HG03521 (cell line): ENCODE results near the gene NOS1AP.

Experiments
- ATAC-seq: cut with Tn5 transposase; IDR thresholded peaks from one replicate; pipeline ENCODE4 v1.9.1; 2021; ENCODE audit warnings: mild to moderate bottlenecking, moderate library complexity; ENCODE audit not compliant: unreplicated experiment

Gene NOS1AP

DNA sequence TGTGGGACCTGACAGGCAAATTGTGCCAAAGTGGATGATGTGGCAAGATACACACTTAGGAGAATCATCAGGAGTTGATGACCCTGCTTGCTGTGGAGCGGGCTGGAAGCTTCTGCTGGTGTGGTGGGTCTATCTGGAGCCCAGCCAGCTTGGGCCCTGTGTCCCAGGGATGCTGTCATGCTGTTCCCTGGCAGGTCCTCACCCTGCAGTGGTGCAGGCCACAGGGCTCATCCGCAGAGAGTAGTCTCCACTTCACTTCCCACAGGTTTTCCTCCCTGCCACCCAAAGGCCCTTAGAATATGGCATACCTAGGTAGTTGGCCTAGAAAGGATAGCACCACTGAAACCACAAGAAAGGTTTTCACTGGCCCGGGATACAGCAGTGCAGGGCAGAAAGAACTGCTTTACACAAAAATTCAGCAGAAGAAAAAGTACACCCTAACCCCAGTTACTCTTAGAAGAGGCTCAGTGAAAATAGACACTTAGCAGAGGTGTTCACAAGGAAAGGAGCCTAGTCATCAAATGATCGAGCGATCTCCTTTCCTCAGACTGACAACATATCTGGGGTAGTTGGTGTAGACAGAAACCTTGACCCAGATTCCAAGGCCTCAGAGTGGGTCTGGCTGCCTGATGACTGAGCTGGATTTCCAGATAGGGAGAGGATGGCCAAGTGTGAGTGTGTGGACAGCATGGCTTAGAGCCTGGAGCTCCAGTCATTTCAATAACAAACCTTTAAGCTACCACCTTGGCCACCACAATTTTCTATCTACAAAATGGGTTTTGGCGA is 310.8 kb downstream of the NOS1AP start:
- ATAC-seq: no peak

DNA sequence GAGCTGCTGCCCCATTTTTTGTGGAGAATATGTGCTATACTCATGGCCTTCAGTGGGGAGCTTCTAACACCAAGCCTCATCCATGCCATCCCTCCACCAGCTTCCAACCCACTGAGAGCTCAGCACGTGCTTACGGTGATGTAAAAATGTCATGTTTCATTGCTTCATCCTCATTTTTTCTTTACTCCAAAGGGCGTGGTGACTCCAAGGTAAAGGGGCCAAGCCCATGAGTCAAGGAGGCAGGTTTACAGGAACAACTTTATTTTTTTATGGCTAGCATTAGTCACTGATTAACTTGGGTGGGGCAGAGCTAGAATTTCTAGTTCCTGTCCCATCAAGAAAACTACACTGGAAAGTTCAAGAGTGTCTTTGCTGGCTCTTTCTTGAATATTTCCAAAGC is 311.9 kb downstream of the NOS1AP start, which contains the start of gene C1orf226:
C1orf226 (plus strand) TSS at position 346 of the 400 bp plus-strand sequence. CDS start 174 bp downstream, outside the sequence.
- no peak for ATAC-seq

DNA sequence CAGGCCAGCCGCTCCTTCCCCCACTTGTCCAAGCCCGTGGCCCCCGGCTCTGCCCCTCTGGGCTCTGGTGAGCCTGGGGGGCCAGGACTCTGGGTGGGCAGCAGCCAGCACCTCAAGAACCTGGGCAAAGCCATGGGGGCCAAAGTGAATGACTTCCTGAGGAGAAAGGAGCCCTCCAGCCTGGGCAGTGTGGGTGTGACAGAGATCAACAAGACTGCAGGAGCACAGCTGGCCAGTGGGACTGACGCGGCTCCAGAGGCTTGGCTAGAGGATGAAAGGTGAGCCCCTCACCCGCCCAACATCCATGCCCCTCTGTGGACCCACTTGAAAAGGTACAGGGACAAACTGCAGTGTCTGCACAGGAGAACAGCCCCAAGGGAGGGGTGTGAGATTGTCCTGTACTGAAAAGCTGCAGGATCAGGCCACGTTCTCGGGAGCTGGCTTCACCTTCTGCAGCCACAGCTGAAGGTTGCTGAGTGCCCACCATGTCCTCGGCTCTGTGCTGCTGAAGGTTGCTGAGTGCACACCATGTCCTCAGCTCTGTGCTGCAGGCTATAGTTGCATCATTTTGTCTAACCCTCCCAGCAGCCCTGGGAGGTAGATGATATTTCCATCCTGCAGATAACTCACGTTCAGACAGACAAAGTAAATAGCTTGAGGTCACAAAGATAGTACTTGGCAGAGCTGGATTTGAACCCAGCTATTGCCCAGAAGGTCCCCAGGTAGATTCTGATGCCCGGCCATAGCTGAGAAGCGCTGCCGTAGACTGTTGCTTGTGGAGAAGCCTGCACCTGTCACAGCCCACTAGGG is 312.7 kb downstream of the NOS1AP start:
- no peak for ATAC-seq

DNA sequence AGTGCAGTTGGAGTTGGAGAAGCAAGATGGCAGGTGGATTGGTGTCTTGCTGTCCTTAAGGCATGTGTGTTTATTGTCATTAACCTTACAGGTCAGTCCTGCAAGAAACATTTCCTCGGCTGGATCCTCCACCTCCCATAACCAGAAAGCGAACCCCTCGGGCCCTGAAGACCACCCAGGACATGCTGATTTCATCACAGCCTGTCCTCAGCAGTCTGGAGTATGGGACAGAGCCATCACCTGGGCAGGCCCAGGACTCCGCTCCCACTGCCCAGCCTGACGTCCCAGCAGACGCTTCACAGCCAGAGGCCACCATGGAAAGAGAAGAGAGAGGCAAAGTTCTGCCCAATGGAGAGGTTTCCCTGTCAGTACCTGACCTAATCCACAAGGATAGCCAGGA is 313.6 kb downstream of the NOS1AP start:
- no peak for ATAC-seq

DNA sequence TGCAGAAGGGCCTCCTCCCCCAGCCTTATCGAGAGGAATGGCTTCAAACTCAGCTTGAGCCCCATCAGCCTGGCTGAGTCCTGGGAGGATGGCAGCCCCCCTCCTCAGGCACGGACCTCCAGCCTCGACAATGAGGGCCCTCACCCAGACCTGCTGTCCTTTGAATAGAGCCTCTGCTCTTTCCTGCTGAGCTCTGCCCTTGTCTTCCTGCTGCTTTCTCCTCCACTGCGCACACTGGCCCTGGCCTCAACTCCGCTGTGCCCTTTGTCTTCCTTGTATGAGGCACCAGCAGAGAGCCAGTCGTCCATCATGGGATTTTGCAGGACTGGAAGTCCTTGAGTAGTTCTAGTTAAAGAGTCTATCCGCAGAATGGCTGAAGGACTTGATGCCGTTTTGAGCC is 314.0 kb downstream of the NOS1AP start:
- ATAC-seq: no peak

DNA sequence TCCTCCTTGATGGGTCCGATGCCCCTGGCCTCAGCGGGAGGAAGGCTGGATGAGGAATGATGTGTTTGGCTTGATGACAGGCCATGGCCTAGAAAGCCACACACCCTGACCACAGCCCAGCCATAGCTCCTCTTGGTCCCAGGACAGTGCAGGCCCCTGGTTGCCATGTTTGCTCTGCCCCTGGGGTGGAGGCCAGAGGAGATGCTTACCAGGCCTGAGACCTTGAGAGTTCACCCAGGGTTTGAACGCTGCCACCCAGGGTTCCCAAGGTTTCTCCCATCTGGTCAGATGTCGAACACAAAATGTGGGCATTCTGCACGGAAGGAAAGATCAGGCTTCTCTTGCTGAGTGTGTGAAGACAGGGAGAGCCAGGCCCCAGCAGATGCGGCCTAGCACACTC is 314.6 kb downstream of the NOS1AP start:
- no peak for ATAC-seq

DNA sequence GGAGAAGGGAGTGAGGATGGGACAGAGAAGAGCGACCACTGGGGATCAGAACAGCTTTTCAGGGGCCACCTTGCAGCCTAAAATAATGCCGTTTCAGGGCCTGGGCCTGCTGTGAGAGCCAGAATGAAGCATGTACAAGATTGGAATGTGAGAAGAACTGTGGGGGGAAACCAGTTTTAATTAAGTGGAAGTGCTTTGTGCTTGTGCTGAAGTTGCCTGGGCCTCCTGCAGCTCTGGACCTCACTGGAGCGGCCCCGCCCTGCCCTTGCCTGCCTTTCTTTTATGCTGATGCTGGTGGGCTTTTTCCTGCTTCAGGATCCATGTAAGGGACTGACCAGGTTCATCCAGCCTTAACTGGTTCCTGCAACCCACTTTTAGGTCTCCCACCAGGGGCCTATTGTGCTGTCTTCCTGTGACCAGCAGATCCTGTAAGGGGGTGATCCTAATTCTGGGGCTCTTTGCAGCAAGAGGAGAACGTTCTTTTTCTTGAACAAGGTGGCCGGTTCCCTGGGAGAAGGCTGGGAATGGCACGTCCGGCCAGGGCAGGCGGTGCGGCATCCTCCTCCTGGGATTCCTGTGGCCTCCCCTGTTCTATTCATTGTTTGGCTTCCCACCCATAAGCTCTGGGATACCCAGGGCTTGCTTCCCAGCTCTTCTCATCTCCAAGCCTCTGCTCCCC is 315.2 kb downstream of the NOS1AP start:
- no peak for ATAC-seq

DNA sequence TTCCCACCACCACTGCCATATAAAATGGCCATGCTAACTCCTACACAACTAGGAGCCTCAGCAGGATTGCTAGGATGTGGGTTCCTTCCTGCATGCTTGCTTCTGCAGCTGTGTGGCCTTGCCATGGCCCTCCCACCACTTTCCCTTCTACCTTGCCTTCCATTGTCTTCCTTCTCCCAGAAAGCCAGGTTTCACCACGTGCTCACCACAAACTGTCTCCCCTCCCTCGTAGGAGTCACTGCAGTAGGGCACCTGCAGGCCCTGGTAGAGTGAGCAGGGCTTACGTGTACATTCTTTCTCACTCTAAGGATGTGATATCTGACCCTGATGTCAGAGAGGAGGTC is 315.8 kb downstream of the NOS1AP start:
- no peak for ATAC-seq

DNA sequence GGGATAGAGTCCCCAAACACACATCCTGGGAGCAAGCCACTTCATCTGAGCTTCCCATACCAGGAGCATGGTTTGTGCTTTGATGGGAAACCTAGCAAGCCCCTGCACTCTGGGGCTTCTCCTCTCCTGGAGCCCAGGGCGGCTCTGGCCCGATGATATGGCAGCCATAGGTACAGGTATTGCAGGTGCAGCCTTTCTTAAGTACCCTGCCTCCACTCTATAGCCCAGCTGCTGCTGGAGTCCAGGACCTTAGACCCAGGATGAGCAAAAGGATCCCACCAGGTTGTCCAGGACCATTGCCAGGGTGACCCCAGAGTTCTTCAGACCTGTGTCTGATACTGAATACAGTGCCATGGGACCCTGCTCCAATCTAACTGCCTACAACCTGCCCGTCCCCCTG is 316.2 kb downstream of the NOS1AP start:
- no peak for ATAC-seq

DNA sequence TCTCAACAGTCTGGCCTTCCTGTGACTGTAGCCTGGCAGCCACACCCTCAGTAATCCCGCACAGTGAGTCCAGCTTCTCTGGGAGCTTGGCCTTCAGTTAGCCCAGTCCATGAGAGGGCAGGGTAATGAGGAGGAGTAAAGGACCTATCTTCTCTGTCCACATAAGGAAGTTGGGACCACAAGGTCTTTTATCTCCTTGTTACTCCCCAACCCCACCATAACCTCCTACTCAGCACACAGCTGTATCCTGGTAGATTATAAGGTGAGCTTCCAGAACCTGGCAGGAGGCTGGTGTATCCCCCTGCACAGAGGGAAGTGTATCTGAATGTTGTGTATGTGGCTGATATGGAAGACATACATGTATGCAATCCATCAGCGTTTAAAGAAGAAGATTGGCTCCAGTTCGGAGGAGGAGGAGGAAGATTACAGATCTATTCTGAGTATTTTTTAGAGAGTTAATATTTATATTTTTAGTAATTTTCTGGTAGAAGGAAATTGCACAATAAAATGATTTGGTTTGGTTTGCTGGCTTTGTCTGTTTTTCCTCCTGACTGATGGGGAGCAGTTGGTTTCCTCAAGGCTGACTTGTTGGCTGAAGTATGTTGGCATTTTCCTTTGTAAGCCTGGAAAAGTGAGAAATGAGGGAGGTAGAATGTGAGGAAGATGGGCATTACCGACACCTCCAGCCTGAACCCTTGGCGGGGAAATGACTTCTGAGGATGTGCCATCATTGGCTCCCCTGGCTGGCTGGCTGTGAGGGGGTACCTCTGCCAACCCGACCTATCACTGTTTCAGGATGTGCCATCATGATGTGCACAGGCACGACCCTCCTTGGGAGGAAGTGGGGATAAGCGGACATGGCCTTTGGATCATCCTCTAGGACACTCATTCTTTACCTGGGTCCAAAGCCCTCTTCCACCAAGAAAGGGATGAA is 317.1 kb downstream of the NOS1AP start:
- no peak for ATAC-seq

DNA sequence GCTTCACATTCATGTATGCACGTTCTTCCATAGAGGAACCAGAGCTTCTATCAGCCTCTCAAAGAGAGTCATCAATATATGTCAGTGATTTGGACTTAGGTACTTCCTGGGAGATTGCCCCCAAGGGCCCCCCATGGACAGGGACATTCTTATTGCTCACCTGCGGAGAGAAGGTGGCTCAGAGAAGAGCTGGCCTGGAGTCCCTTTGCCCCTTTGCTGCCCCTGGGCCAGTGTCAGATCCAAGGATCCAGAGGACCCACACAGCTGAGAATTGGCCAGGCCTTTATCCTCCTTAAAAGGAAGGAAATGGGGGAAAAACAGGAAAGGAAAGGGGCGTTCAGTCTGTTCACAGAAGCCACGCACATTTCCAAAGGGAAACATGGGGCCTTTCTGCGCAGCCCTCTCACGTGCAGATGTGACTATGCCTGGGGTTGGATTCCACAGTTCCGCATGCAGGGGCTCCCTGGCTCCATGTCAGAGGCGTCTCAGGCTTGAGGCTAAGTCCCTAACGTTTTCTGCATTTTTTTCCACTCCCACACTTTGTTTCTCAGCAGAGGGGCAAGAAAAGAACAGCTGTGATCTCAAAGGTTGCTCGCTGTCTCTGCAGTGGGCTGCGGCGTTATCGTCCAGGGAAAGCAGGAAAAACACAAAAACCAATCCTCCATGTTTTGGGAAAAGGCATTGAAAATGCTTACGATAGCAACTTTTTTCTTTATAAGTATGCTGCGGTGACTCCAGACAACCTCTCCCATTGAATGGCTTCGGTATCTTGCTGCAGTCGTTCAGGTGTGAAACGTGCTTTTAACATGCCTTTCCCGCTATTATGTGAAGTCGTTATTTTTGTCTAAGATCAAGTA is 318.0 kb downstream of the NOS1AP start:
- no peak for ATAC-seq

DNA sequence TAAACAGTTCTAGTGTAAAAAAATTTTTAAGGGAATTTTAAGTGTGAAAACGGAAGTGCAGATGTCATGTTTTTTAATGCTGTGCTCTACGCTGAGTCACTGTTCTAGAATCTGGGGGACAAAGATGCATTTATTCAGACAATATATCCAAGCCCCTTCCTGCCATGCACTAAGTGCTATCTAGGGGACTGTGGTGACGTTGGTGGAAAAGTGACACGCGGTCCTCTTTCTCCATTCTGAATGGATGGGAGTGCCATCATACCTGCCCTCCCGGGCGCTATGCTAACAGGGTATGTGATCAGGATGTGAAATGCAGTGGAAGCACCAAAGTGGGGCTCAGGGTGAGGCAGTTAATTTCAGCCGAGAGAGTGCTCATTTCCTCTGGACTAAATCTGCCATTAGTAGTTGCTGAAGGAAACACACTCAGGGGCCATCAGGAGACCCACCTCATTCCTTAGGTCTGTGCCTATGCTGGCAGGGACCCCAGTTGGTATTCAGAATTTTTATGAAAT is 318.6 kb downstream of the NOS1AP start:
- ATAC-seq: no peak

DNA sequence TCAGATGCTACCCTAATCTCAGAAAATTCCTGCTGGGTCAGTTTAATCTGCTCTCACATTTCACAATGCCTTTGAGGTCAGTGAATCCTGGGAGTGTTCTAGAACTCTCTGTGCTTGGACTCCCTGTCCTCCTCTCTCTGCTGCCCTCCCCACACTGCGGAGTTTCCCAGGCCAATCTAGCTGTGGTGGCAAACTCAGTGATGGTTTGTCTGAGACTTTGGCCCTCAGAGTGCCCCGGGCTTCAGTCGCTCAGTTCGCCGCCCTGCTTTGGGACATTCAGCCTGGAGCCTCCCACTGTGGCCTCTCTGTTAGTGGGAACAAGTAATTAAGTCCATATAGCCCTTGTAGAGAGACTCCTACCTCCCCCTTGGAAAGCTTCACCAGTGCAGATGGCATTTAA is 319.1 kb downstream of the NOS1AP start:
- ATAC-seq: no peak

DNA sequence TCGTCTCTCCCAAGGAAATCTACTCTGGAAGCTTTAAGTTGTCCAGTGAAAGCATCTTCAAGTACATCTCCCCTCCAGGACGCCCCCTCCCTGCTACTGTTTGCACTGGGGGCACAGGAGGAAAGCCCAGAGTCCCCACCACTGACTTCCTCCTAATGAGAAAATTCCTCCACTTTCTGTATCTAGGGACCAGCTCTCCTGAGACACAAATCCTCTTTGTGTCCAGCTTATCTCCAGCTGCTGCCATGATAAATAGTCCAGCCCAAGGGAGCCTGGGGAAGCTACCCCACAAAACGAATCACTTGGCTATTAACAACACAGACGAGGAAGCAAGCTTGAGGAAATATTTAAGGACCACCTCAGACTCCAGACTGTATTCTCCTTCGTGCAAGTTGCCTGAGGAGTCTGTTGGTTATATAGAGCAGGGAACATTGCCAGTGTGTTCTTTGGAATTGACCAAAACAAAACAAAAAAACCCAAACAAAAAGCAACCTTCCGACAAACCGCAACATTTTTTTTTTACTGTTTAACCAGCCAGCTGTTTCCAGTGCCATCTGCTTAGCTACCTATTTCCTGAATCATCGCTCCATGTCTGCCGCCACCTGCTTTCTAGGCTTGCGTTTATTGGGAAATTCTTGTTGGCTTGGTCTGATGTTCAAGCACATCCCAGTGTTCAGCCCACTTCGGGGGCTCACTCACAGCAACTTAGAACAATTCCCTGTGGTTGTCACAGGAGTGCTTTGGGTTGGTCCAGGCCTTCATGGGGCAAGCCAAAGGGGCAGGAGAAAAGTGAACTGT is 319.7 kb downstream of the NOS1AP start:
- no peak for ATAC-seq

DNA sequence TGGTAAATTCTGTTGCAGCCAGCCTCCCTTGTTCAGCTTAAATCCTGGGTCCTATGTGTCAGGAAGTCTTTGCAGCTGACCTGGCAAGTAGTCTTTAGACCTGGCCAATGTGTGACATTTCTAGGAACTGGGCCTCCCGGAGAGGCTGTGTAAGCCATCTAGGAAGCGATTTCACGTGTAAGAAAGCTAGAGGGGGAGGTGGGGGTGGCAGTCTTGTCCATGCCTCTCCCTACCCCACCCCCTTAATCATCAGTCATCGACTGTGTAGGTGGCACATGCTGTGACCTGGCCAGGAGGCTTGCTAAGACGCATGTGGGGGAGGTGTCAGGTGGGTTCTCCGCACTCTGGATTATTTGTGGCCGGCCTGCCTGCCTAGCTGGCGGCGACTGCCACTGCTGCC is 320.5 kb downstream of the NOS1AP start:
- no peak for ATAC-seq

DNA sequence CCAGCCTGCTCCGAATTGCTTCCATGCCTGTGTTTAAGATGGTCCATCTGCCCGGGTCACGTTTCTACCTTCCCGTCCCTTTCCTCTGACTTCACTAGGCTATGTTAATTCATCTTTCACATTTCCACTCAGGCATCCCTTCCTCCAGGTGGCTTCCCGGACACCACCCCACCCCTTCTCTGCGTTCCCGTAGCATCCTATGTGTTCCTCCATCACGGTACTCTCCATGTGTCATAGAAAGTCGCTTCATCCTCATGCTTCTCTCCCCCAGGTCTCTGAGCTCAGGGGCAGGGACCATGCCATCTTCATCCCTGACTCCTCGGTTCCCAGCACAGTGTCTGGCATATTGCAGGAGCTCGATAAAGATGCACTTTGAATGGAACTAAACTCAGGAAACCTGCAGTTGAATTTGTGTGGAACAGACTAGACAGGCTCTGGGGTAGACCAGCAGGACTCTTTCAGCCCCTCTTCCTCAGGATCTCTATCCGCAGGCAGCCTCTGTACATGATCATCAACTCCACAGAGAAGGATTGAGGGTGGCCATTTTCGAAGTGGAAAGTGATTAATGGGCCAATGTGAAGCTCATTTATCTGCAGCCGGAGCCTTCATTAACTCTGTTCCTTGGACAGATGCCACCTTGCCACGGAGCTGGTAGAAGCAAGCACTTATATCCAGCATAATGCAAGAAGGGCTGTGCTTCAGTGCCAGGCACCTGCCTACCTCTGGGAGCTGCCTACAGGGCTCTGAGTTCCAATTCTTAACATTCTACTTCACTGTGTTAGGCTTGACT is 321.1 kb downstream of the NOS1AP start:
- no peak for ATAC-seq

DNA sequence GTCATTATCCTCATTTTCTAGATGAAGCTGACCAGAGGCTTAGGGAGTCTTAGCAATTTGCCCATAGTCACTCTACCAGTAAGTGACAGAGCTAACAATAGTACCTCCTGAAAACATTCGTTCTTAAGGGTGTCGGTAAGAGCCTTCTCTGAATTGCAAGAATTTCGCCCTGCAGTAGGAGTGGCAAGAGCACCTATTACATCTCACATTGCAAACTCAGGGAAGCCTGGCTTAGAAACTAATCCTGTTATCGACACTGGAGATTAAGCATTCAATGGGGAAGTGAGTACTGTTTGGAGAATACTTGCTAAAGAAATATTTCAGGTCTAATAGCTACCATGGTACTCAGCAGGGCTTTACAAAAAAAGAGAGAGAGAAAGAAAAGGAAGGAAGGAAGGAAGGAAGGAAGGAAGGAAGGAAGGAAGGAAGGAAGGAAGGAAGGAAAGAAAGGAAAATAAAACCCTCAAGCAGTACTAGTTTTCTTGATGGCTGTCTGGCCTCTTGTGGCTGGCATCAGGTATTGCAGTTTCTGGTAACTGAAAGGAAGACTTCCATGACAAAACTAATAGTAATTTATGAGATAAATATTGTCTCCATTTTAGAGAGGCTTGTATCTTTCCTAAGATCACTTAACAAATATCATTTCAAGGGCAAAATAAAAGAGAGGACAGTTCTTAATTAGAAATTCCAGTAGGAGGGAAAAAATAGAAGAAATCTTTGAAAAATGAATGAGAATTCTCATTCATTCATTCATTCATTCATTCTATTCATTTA is 322.5 kb downstream of the NOS1AP start:
- ATAC-seq: no peak
